HG03066 (cell line): ENCODE data around the gene TAGAP.
A peak's percentile ranks its signal among the peaks of the same experiment; 100 is the strongest.

Experiments used
- ATAC-seq: cut with Tn5 transposase; IDR thresholded peaks from one replicate; pipeline ENCODE4 v1.9.1; 2021; ENCODE audit warnings: low read depth; ENCODE audit not compliant: unreplicated experiment

TAGAP gene

GRCh38 chr6:159044899-159045727, at the start of gene TAGAP:
TSS of gene TAGAP (minus strand) at chr6:159044991. CDS start at chr6:159044146, 845 bp downstream.
- peak; percentile 92 for ATAC-seq

- ATAC-seq, result no peak
Measured at GRCh38 chr6:159093609-159094443, 49.0 kb upstream of the TAGAP start.

- ATAC-seq, result no peak
Measured at GRCh38 chr6:159092631-159093030, 47.8 kb upstream of the TAGAP start.

- no peak for ATAC-seq
Measured at GRCh38 chr6:159090530-159091480, 46.0 kb upstream of the TAGAP start.

GRCh38 chr6:159089909-159090308, 45.1 kb upstream of the TAGAP start:
- no peak for ATAC-seq

GRCh38 chr6:159089443-159089842, 44.7 kb upstream of the TAGAP start:
- ATAC-seq, result no peak

GRCh38 chr6:159086033-159086618, 41.3 kb upstream of the TAGAP start:
- ATAC-seq, result no peak

GRCh38 chr6:159085396-159085895, 40.7 kb upstream of the TAGAP start:
- ATAC-seq, result no peak

GRCh38 chr6:159084493-159085091, 39.8 kb upstream of the TAGAP start:
- no peak for ATAC-seq

- no peak for ATAC-seq
Measured at GRCh38 chr6:159083146-159083545, 38.4 kb upstream of the TAGAP start.

GRCh38 chr6:159082039-159082815, 37.4 kb upstream of the TAGAP start:
- ATAC-seq, result no peak

GRCh38 chr6:159080217-159080976, 35.6 kb upstream of the TAGAP start:
- no peak for ATAC-seq

GRCh38 chr6:159079367-159079766, 34.6 kb upstream of the TAGAP start:
- ATAC-seq, result no peak

- ATAC-seq, result no peak
Measured at GRCh38 chr6:159077123-159077522, 32.3 kb upstream of the TAGAP start.

GRCh38 chr6:159075506-159076228, 30.9 kb upstream of the TAGAP start:
- no peak for ATAC-seq

GRCh38 chr6:159074876-159075275, 30.1 kb upstream of the TAGAP start:
- no peak for ATAC-seq

GRCh38 chr6:159074120-159074684, 29.4 kb upstream of the TAGAP start:
- no peak for ATAC-seq
